Naive B cell (primary cell): ENCODE measurements around the gene CEACAM16. TPM values are rescaled to one million over a fixed set of nuclear protein-coding genes. Genes with fewer than 3 reads are reported as not detected.
"Not testable (repeated sequence)": the region's sequence is repeated elsewhere in the genome, so short reads cannot be mapped to it uniquely, and the experiment has no call there.

ENCODE experiments used
- ATAC-seq, 2 donors: fragments of 150-1000 bp; cut with Tn5 transposase; 2 replicates each; pipeline ENCODE4 v1.10.0; 2021; ENCODE audit warnings: low read depth in 2 of 2, mild to moderate bottlenecking in 2 of 2, moderate library complexity in 2 of 2
- DNase-seq: peaks from one replicate; pipeline ENCODE4 v3.0.0; 2022
- H3K27ac Mint-ChIP-seq, 6 donors: one replicate each; pipeline ENCODE4 v1.8.0; 2020 to 2022; ENCODE audit warnings: mild to moderate bottlenecking in 6 of 6, mixed read lengths in 6 of 6, moderate library complexity in 5 of 6, inconsistent platforms in 2 of 6
- H3K27me3 Mint-ChIP-seq, 3 donors: one replicate each; pipeline ENCODE4 v1.8.0; 2021 to 2022; ENCODE audit warnings: mixed read lengths in 3 of 3, mild to moderate bottlenecking in 1 of 3
- H3K36me3 Mint-ChIP-seq, 2 donors: one replicate each; pipeline ENCODE4 v1.8.0; 2020 to 2022; ENCODE audit warnings: mixed read lengths in 2 of 2, inconsistent platforms in 1 of 2, mild to moderate bottlenecking in 1 of 2
- H3K4me1 Mint-ChIP-seq, 3 donors: one replicate each; pipeline ENCODE4 v1.8.0; 2020 to 2022; ENCODE audit warnings: mixed read lengths in 3 of 3, inconsistent platforms in 1 of 3, mild to moderate bottlenecking in 1 of 3, moderate library complexity in 1 of 3
- H3K4me3 Mint-ChIP-seq, 8 donors: one replicate each; pipeline ENCODE4 v1.8.0; 2020 to 2022; ENCODE audit warnings: mild to moderate bottlenecking in 8 of 8, mixed read lengths in 8 of 8, moderate library complexity in 8 of 8, inconsistent platforms in 2 of 8
- H3K9me3 Mint-ChIP-seq, 7 donors: one replicate each; pipeline ENCODE4 v1.8.0; 2020 to 2022; ENCODE audit warnings: mixed read lengths in 7 of 7, mild to moderate bottlenecking in 5 of 7, inconsistent platforms in 2 of 7, moderate library complexity in 1 of 7
- polyA plus RNA-seq, 6 donors: library from polyadenylated mRNA; unstranded; fragments of 300-500 nt; fragmentation: Illumina TruSeq; gene quantifications; one replicate each; pipeline ENCODE4 v1.2.3, GENCODE V29; 2021; ENCODE audit warnings: low read depth in 6 of 6

The CEACAM16 gene
- polyA plus RNA-seq, 6 donors from 2014 or later, result not detected

GRCh38 chr19:44714597-44715169, 15.7 kb downstream of the CEACAM16 start:
- Mint-ChIP-seq H3K27ac (no peak overlapping the region), H3K4me1 (peaks cover 0 to 10% (median 0%) of the 10 kb centered on the region in 3 donors), H3K27me3 (peaks cover 5 to 21% (median 16%) of the 10 kb centered on the region in 3 donors), H3K36me3 (peaks cover 0 to 9% of the 10 kb centered on the region in 2 donors), H3K9me3 (peaks cover 4 to 20% (median 18%) of the 10 kb centered on the region in 7 donors), H3K4me3 (no peak overlapping the region)
- ATAC-seq, result no peak
- no peak for DNase-seq

DNA sequence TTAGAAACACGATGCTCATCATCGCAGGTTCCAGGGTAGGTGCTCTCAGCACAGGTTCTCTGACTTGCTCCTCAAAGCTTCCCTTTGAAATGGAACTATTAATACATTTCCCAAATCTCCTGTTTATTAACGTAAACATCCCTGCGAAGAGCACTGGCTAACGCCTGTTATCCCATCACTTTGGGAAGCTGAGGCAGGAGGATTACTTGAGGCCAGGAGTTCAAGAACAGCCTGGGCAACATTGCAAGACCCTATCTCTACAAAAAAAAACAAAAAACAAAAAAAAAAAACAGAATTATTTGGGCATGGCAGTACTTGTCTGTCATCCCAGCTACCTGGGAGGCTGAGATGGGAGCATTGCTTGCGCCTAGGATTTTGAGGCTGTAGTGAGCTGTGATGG, 18.7 kb downstream of the CEACAM16 start:
- Mint-ChIP-seq H3K9me3 (peaks cover 4 to 20% (median 18%) of the 10 kb centered on the region in 7 donors), H3K4me1 (peaks cover 10 to 15% (median 10%) of the 10 kb centered on the region in 3 donors), H3K36me3 (peaks cover 0 to 9% of the 10 kb centered on the region in 2 donors), H3K27me3 (peaks cover 0 to 5% (median 5%) of the 10 kb centered on the region in 3 donors), H3K27ac (no peak overlapping the region), H3K4me3 (no peak overlapping the region)
- ATAC-seq (no peak), DNase-seq (no peak)

- no peak for ATAC-seq
These were observed 19.7 kb downstream of the CEACAM16 start for GRCh38 chr19:44718441-44719261.

DNA sequence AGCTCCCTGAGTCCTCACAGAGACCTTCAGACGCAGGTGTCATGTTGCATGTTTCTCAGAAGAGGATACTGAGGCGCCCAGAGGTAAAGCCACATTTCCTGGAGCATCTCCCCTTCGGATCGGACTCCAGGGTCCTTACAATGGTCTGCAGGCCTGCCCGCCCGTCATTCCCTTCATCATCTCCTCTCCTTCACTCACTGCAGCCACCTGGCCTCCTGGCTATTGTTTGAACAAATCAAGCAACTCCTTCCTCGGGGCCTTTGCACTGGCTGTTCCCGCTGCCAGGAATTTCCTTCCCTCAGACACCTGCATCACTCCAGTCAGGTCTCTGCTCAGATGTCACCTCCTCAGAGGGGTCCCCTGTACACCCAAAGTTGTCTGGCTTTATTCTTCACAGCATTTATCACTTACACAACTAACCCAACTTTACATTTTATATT, 20.3 kb downstream of the CEACAM16 start:
- no peak for ATAC-seq
- Mint-ChIP-seq H3K4me3 (no peak overlapping the region), H3K36me3 (peaks cover 0 to 9% of the 10 kb centered on the region in 2 donors), H3K27ac (peak overlapping the region in 1 of 6 donors; percentile 82), H3K27me3 (peaks cover 0 to 6% (median 5%) of the 10 kb centered on the region in 3 donors), H3K4me1 (peaks cover 15 to 31% (median 22%) of the 10 kb centered on the region in 3 donors), H3K9me3 (peaks cover 4 to 18% (median 15%) of the 10 kb centered on the region in 7 donors)
- no peak for DNase-seq

More at GRCh38 chr19:44718441-44719261, 19.7 kb downstream of the CEACAM16 start:
- H3K36me3 Mint-ChIP-seq, result peaks cover 0 to 9% of the 10 kb centered on the region in 2 donors
- peaks cover 13 to 25% (median 16%) of the 10 kb centered on the region in 3 donors for H3K4me1 Mint-ChIP-seq
- peaks cover 0 to 5% (median 5%) of the 10 kb centered on the region in 3 donors for H3K27me3 Mint-ChIP-seq
- peaks cover 4 to 20% (median 18%) of the 10 kb centered on the region in 7 donors for H3K9me3 Mint-ChIP-seq
- H3K27ac Mint-ChIP-seq, result no peak overlapping the region
- no peak for DNase-seq
- peak overlapping the region in 1 of 8 donors; percentile 7 for H3K4me3 Mint-ChIP-seq

DNA sequence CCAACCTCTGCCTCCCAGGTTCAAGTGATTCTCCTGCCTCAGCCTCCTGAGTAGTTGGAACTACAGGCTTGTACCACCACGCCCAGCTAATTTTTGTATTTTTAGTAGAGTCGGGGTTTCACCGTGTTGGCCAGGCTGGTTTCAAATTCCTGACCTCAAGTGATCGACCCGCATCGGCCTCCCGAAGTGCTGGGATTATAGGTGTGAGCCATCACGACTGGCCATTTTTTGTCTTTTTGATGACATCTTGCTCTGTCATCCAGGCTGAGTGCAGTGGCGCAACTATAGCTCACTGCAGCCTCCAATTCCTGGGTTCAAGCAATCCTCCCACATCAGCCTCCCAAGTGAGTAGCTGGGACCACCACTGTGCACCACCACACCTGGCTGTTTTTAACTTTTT, 21.4 kb downstream of the CEACAM16 start:
- not testable (repeated sequence) for H3K27me3 Mint-ChIP-seq, DNase-seq, H3K4me3 Mint-ChIP-seq, H3K9me3 Mint-ChIP-seq, ATAC-seq, H3K36me3 Mint-ChIP-seq
- Mint-ChIP-seq H3K4me1 (peaks cover 22 to 38% (median 32%) of the 10 kb centered on the region in 3 donors), H3K27ac (peak overlapping the region in 1 of 6 donors; percentile 57)

DNA sequence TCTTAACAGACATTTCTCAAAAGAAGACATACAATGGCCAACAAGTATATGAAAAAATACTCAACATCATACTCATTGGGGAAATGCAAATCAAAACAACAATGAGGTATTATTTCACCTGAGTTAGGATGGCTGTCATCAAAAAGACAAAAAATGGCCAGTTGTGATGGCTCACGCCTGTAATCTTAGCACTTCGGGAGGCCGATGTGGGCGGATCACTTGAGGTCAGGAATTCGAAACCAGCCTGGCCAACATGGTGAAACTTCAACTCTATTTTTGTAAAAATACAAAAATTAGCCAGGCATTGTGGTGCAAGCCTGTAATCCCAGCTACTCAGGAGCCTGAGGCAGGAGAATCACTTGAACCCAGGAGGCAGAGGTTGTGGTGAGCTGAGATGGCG, 22.0 kb downstream of the CEACAM16 start:
- no peak for ATAC-seq
- Mint-ChIP-seq H3K4me1 (peaks cover 22 to 41% (median 38%) of the 10 kb centered on the region in 3 donors), H3K36me3 (no peaks in the 10 kb centered on the region), H3K9me3 (peaks cover 0 to 2% (median 0%) of the 10 kb centered on the region in 7 donors), H3K27ac (peak overlapping the region in 2 of 6 donors; percentile 57 to 92), H3K4me3 (no peak overlapping the region), H3K27me3 (peaks cover 0 to 8% (median 0%) of the 10 kb centered on the region in 3 donors)
- no peak for DNase-seq

DNA sequence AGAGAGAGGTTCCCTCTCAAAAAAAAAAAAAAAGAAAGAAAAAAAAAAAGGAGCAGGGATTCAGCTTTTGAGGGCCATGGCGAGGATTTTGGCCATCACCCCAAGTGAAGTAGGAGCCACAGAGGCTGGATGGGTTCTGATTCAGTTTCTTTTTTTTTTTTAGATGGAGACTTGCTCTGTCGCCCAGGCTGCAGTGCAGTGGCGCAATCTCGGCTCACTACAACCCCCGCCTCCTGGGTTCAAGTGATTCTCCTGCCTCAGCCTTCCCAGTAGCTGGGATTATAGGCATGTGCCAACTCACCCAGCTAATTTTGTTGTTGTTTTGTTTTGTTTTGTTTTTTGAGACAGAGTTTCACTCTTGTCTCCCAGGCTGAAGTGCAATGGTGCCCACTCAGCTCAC, 22.4 kb downstream of the CEACAM16 start:
- not testable (repeated sequence) for H3K9me3 Mint-ChIP-seq, DNase-seq, ATAC-seq, H3K36me3 Mint-ChIP-seq, H3K27me3 Mint-ChIP-seq
- H3K4me3 Mint-ChIP-seq, result peak overlapping the region in 1 of 8 donors; percentile 35
- H3K4me1 Mint-ChIP-seq, result peaks cover 22 to 41% (median 40%) of the 10 kb centered on the region in 3 donors
- H3K27ac Mint-ChIP-seq, result peak overlapping the region in 1 of 6 donors; percentile 92

DNA sequence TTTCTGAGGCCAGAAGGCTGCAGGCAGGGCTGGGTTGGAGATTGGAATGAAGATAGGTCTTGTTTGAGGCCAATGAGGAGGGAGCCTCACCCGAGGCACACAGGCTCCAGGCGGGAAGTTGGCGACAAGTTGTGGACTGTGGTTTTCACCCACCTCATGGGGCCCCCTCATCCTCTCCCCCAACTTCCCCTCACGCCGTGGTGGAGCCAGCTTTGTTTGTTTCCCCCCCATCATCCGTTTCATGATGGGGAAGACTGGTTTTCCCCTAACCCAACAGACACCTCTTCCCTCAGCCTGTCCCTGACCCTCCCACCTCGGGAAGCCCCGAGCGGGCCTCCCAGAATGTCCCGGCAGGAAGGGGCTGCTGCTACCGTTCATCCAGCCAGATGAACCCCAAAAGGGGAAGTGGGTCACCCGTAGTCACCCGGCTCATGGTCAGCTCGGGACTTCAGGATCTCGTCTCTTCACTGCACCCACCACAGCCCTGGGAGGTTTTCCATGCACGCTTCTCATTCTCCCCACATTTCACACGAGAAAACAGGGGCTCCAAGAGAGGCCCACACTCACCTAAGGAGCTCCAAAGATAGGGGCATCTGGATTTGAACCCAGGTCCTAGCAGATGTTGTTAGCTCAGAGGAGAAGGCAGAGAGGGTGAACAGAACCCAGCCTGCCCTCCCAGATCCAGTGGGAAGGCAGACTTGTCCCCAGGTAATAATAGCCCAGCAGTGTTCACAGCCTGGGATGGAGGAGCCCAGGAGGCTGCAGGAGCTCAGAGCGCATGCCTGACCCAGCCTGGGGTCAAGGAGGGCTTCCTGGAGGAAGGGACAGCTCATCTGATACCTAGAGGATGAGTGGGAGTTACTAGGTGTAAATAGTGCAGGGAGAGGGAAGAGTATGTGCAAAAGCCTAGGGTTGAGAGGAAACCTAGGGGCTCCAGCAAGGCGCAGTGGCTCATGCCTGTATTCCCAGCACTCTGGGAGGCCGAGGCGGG, 23.5 kb downstream of the CEACAM16 start:
- peak overlapping the region in 5 of 8 donors; percentile 22 to 60 (median 29) for H3K4me3 Mint-ChIP-seq
- H3K9me3 Mint-ChIP-seq, result peaks cover 0 to 2% (median 0%) of the 10 kb centered on the region in 7 donors
- DNase-seq (peak; percentile 27), ATAC-seq (peak; percentile 45 to 53)
- peaks cover 0 to 8% (median 0%) of the 10 kb centered on the region in 3 donors for H3K27me3 Mint-ChIP-seq
- H3K27ac Mint-ChIP-seq, result peak overlapping the region in 4 of 6 donors; percentile 63 to 83 (median 70)
- peaks cover 22 to 41% (median 40%) of the 10 kb centered on the region in 3 donors for H3K4me1 Mint-ChIP-seq
- H3K36me3 Mint-ChIP-seq, result no peaks in the 10 kb centered on the region

DNA sequence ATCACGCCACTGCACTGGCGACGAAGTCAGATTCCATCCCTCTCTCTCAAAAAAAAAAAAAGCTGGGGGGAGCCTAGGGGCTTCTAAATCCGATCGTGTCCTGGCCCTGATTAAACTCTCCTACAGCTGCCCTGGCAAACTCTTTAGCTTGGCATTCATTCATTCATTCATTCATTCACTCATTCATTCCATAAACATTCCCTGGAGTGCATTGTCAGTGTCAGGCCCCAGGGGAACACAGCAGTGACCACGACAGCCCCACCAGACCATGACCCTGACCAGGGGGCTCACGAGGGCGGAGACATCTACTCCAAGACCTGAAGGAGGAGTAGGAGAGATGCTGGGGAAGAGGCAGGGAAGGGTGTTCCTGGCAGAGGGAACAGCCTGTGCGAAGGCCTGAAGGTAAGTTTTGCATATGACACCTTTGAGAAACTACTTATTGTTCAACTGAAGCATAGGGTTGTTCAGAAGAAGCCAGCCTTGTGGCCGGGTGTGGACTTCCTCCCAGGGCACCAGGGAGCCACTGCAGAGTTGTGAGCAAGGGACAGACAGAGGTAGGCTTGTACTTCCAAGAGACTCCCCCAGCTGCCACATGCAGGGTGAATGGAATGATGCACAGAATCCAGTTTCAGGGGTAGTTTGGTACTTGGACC, 24.5 kb downstream of the CEACAM16 start:
- ATAC-seq (peak; percentile 55 to 63), DNase-seq (no peak)
- H3K36me3 Mint-ChIP-seq, result no peaks in the 10 kb centered on the region
- H3K9me3 Mint-ChIP-seq, result peaks cover 0 to 2% (median 0%) of the 10 kb centered on the region in 7 donors
- H3K4me1 Mint-ChIP-seq, result peaks cover 31 to 50% (median 50%) of the 10 kb centered on the region in 3 donors
- no peak overlapping the region for H3K4me3 Mint-ChIP-seq
- peak overlapping the region in 1 of 6 donors; percentile 85 for H3K27ac Mint-ChIP-seq
- H3K27me3 Mint-ChIP-seq, result peaks cover 0 to 8% (median 0%) of the 10 kb centered on the region in 3 donors

DNA sequence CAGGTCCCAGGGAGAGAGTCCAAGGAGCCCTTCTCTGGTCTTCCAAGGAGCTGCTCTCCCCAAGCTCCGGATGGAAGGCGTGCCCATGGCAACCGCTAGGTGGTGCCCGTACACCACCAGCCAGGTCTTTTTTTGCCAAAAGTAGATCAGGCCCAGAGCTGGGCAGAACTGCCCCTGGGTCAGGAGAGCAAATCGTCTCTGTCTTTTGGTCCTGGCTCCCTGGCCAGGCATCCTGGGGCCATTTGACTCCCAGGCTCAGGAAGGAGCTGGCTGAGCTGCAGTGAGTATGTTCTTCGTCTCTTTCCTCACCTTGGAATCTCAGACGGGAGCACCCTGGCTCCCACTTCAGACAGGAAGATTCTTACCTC, 25.0 kb downstream of the CEACAM16 start:
- Mint-ChIP-seq H3K27me3 (peaks cover 0 to 8% (median 0%) of the 10 kb centered on the region in 3 donors), H3K9me3 (peaks cover 0 to 2% (median 0%) of the 10 kb centered on the region in 7 donors), H3K4me1 (peaks cover 31 to 55% (median 51%) of the 10 kb centered on the region in 3 donors), H3K27ac (peak overlapping the region in 4 of 6 donors; percentile 34 to 79 (median 60)), H3K4me3 (no peak overlapping the region), H3K36me3 (no peaks in the 10 kb centered on the region)
- DNase-seq (peak; percentile 79), ATAC-seq (peak; percentile 73 to 80)

DNA sequence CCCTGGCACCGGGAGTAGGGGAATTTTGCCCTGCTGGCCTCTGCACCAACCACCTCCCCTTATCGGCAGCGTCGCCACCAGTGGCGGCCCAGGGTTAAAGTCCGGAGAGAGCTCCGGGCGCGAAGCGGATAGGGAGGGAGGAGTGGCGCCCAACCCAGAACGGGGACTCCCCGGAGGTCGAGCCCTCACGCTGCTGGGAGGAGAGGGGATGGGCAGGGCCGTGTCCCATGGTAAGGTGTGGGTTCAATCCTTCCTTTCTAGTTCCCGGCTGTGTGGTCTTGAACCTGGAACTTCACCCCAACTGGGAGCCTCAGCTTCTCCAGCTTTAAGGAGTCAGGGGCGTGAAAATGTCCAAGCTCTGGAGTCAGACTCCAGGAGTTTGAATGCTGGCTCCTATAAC, 26.3 kb downstream of the CEACAM16 start:
- peaks cover 0 to 2% (median 0%) of the 10 kb centered on the region in 7 donors for H3K9me3 Mint-ChIP-seq
- peak overlapping the region in 1 of 8 donors; percentile 63 for H3K4me3 Mint-ChIP-seq
- H3K36me3 Mint-ChIP-seq, result no peaks in the 10 kb centered on the region
- H3K27me3 Mint-ChIP-seq, result peaks cover 0 to 8% (median 0%) of the 10 kb centered on the region in 3 donors
- H3K27ac Mint-ChIP-seq, result no peak overlapping the region
- DNase-seq (no peak), ATAC-seq (no peak)
- peaks cover 35 to 67% (median 57%) of the 10 kb centered on the region in 3 donors for H3K4me1 Mint-ChIP-seq

DNA sequence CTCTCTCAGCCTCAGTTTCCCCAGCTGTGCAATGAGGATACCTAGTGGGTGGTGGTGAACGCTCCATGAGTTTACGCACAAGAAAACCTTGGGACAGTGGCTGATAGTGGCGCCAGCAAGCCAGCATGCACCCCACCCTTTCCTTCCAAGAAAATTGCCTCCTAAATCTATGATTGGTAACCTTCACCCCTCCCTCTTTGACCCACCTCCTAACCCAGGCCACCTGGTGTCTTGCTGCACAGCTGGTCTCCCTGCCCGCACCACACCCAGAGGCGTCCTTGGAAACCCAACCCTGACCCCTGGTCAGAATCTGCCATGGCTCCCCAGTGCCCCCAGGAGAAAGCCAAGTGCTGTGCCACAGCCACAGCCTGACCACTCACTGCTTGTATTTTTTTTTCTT, 26.7 kb downstream of the CEACAM16 start:
- Mint-ChIP-seq H3K4me3 (peak overlapping the region in 2 of 8 donors; percentile 35 to 66), H3K4me1 (peaks cover 35 to 65% (median 57%) of the 10 kb centered on the region in 3 donors), H3K9me3 (peaks cover 0 to 2% (median 0%) of the 10 kb centered on the region in 7 donors), H3K36me3 (no peaks in the 10 kb centered on the region), H3K27me3 (peaks cover 0 to 8% (median 0%) of the 10 kb centered on the region in 3 donors), H3K27ac (peak overlapping the region in 1 of 6 donors; percentile 45)
- DNase-seq (no peak), ATAC-seq (no peak)
